ENCODE measurements around the gene GABARAP. TPM values are rescaled to one million over a fixed set of nuclear protein-coding genes. Genes with fewer than 3 reads are reported as not detected.

Gene GABARAP
- total and polyA plus RNA-seq, 10 of the 15 experiments (the other 5 are each of a cell fraction or from before 2014, with no cell fraction given): 134 to 613 (median 285) TPM

DNA sequence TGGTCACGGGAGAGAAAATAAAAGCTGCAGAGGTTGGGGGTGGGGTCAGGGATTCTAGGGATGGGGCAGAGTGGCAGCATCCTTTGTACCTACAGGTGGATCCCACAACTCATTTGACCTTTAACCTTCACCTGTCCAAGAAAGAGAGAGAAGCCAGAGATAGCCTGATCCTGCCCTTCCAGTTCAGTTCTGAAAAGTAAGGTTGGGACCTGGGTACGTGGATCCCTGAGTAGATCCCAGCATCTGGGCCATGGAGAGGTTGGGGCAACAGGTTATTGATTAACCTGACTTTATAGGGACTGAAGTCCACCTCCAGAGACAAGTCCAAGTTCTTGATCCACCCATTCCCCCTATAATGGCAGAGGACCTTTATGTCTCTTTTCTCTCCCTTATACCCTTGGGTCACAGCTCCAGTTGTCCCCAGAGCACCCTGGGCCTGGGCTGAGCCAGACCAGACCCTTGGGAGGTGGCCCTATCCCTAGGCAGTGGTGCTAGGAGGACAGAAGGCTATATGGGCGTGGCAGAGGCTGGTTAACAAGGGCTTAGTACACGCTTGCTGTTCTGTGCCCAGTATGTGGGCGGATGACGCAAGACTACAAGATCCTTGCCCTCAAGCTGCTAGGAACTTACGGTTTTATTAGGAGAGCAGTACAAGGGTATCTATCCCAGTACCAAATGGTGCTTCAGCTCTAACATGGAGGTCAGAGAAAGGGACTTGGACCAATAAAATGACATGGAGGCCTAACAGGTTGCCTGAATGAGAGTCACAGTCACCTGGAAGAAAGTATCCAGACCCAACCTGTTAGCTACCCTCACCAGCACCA, 16.7 kb upstream of the GABARAP start:
- intact Hi-C loops (cut with micrococcal nuclease; ENCODE audit: unreplicated experiment): no loop called here
- ChIA-PET POLR2A (interaction anchor here (1.0 kb wide), 1 partner anchor 17 kb away, joined by 3 read pairs; no protein-coding TSS in a partner anchor), RAD21 (ENCODE audit: unreplicated experiment) (no interaction called here), SMC1A (ENCODE audit: uncharacterized antibody, unreplicated experiment) (interaction anchor here (1.4 kb wide), 1 partner anchor 10 kb away, joined by 5 read pairs; no protein-coding TSS in a partner anchor), CTCF (interaction anchor here (0.7 kb wide), 1 partner anchor 23 kb away, joined by 3 read pairs; no protein-coding TSS in a partner anchor)
- 92% methylated on average over 7 of the region's 7 CpGs for WGBS (ENCODE audit: insufficient coverage, insufficient replicate concordance, low lambda C conversion rate, missing lambda C conversion rate)
- TF ChIP-seq NFYB (IDR thresholded peaks at IDR 0.05; ENCODE audit: insufficient read depth, low read depth, low read length): no peak
- TF ChIP-seq ZNF24 (IDR thresholded peaks at IDR 0.05): no peak
- TF ChIP-seq CEBPZ (IDR thresholded peaks at IDR 0.05; ENCODE audit: low read depth, low read length): no peak
- TF ChIP-seq NFXL1 (IDR thresholded peaks at IDR 0.05; ENCODE audit: borderline replicate concordance): no peak
- no peak for TF ChIP-seq RFX5 (IDR thresholded peaks at IDR 0.05; ENCODE audit: low read depth, low read length)
- TF ChIP-seq CEBPB (IDR thresholded peaks at IDR 0.05; ENCODE audit: borderline replicate concordance in 1 of 2, low read depth in 2 of 2, low read length in 2 of 2): no peak
- no peak for TF ChIP-seq SREBF2 (IDR thresholded peaks at IDR 0.05; ENCODE audit: low read length)
- no peak for TF ChIP-seq RCOR1 (conservative IDR thresholded peaks at IDR 0.05; ENCODE audit: low read depth, low read length)
- no peak for TF ChIP-seq ATF7 (IDR thresholded peaks at IDR 0.05; ENCODE audit: low read depth)
- H3K27ac ChIP-seq (ENCODE audit: control insufficient read depth, insufficient read depth): no peak overlapping the region
- H3K9ac ChIP-seq (ENCODE audit: control insufficient read depth, insufficient read depth, low read length): no peak overlapping the region
- peaks cover 3 to 5% of the 10 kb centered on the region in 2 experiments; a peak in 2 of 4 replicates for H3K27me3 ChIP-seq (replicated peaks in 1 of 2; ENCODE audit: control insufficient read depth in 2 of 2, insufficient read depth in 2 of 2, low read length in 1 of 2)
- in situ Hi-C loops (cut with MboI): no loop called here
- FAIRE-seq (no peak), ATAC-seq (no peak), DNase-seq (ENCODE audit: low read depth, low spot score) (no peak)
- H4K20me1 ChIP-seq (ENCODE audit: control insufficient read depth, insufficient read depth): no peaks in the 10 kb centered on the region
- BruUV-seq (replicated peaks): no TSS peak
- H3K79me2 ChIP-seq (ENCODE audit: control insufficient read depth, insufficient read depth, low read length): no peaks in the 10 kb centered on the region
- H3K4me1 ChIP-seq (ENCODE audit: control insufficient read depth, insufficient read depth, low read length): peaks cover 17% of the 10 kb centered on the region
- H2AFZ ChIP-seq (ENCODE audit: control insufficient read depth, low read depth, low read length): no peak overlapping the region
- H3K4me3 ChIP-seq: no peak overlapping the region
- peaks cover 2 to 13% of the 10 kb centered on the region in 2 experiments; a peak in 2 of 4 replicates for H3K36me3 ChIP-seq (ENCODE audit: control insufficient read depth in 2 of 2, insufficient read depth in 2 of 2, low read length in 1 of 2)
- no peak overlapping the region for H3K4me2 ChIP-seq (ENCODE audit: control insufficient read depth, insufficient read depth)
- no peaks in the 10 kb centered on the region for H3K9me3 ChIP-seq (replicated peaks; ENCODE audit: control insufficient read depth, insufficient read depth, low read length)

All from GM12878 (cell line).